Measurements from ENCODE around the gene TBC1D22A. TPM values are rescaled to one million over a fixed set of nuclear protein-coding genes. Genes with fewer than 3 reads are reported as not detected.
A peak's percentile ranks its signal among the peaks of the same experiment; 100 is the strongest.

TBC1D22A gene
- total and polyA plus RNA-seq, 2 experiments from 2014 or later: 16.6 to 18.5 TPM

GRCh38 chr22:47042861-47043496 lies 280.5 kb downstream of the TBC1D22A start:
- Histone ChIP-seq H3K27me3 (no peaks in the 10 kb centered on the region), H3K4me1 (ENCODE audit: low read depth) (no peaks in the 10 kb centered on the region), H3K27ac (no peak overlapping the region), H3K4me3 (no peak overlapping the region), H3K9me3 (ENCODE audit: low read depth) (no peaks in the 10 kb centered on the region), H3K36me3 (no peaks in the 10 kb centered on the region)
- no peak for DNase-seq (ENCODE audit: low read depth in 1 of 2, low spot score in 1 of 2)
- no peak for TF ChIP-seq CTCF (IDR thresholded peaks at IDR 0.05; ENCODE audit: low read depth, low read length)

GRCh38 chr22:47043835-47044721 lies 281.6 kb downstream of the TBC1D22A start:
- Histone ChIP-seq H3K27me3 (no peaks in the 10 kb centered on the region), H3K4me3 (no peak overlapping the region), H3K36me3 (no peaks in the 10 kb centered on the region), H3K27ac (no peak overlapping the region), H3K4me1 (ENCODE audit: low read depth) (no peaks in the 10 kb centered on the region), H3K9me3 (ENCODE audit: low read depth) (no peaks in the 10 kb centered on the region)
- no peak for TF ChIP-seq CTCF (IDR thresholded peaks at IDR 0.05; ENCODE audit: low read depth, low read length)
- peak in 1 of 2 donors; percentile 28 for DNase-seq (ENCODE audit: low read depth in 1 of 2, low spot score in 1 of 2)

GRCh38 chr22:47044722-47045535 lies 282.5 kb downstream of the TBC1D22A start:
- Histone ChIP-seq H3K36me3 (no peaks in the 10 kb centered on the region), H3K27ac (no peak overlapping the region), H3K9me3 (ENCODE audit: low read depth) (no peaks in the 10 kb centered on the region), H3K27me3 (no peaks in the 10 kb centered on the region), H3K4me3 (no peak overlapping the region), H3K4me1 (ENCODE audit: low read depth) (no peaks in the 10 kb centered on the region)
- TF ChIP-seq CTCF (IDR thresholded peaks at IDR 0.05; ENCODE audit: low read depth, low read length): no peak
- DNase-seq (ENCODE audit: low read depth in 1 of 2, low spot score in 1 of 2): no peak

GRCh38 chr22:47045691-47046410 lies 283.4 kb downstream of the TBC1D22A start:
- TF ChIP-seq CTCF (IDR thresholded peaks at IDR 0.05; ENCODE audit: low read depth, low read length): no peak
- Histone ChIP-seq H3K27ac (no peak overlapping the region), H3K27me3 (no peaks in the 10 kb centered on the region), H3K9me3 (ENCODE audit: low read depth) (no peaks in the 10 kb centered on the region), H3K4me1 (ENCODE audit: low read depth) (no peaks in the 10 kb centered on the region), H3K36me3 (no peaks in the 10 kb centered on the region), H3K4me3 (no peak overlapping the region)
- DNase-seq (ENCODE audit: low read depth in 1 of 2, low spot score in 1 of 2): no peak

Data from cardiac muscle cell (in vitro differentiated cells and primary cell).